Right lobe of liver (tissue), 4 donors: ENCODE measurements around the gene E2F7.

Experiments
- CTCF ChIP-seq, 4 donors: fragments of 200-600 bp in 3 of 4; fragments of 450-650 bp in 1 of 4; IDR thresholded peaks; one replicate each; pipeline versions ENCODE4 v1.5.1 to v1.8.0; 2016 to 2022; ENCODE audit warnings: antibody characterized with exemption in 4 of 4, mild to moderate bottlenecking in 2 of 4
- POLR2A ChIP-seq: fragments of 450-650 bp; IDR thresholded peaks from one replicate; pipeline ENCODE4 v1.6.1; 2017; ENCODE audit warnings: antibody characterized with exemption, mild to moderate bottlenecking
- donor health status: DM: no; HTN: no; CAD: no.
- donor health status: DM: no; HTN: no; CAD: no.
- donor health status: DM: no; HTN: yes; CAD: no.

GRCh38 chr12:77099799-77100198 is 34.4 kb upstream of the E2F7 start:
- TF ChIP-seq POLR2A (no peak), CTCF (IDR thresholded peaks at IDR 0.05) (no peak)
